AG04450 (cell line): Measurements from ENCODE around the gene POU2AF3. TPM values are rescaled to one million over a fixed set of nuclear protein-coding genes. Genes with fewer than 3 reads are reported as not detected.

Source experiments
- CTCF ChIA-PET: fragments of 300-600, 350-600 bp; formaldehyde crosslinking; extraction: SDS; loops from one replicate; lab custom pipeline; 2022; ENCODE audit warnings: antibody characterized with exemption, inconsistent platforms; lab: Charles Lee
- POLR2A ChIA-PET: fragments of 350-600 bp; formaldehyde crosslinking; extraction: SDS; loops from one replicate; lab custom pipeline; 2021; ENCODE audit warnings: antibody characterized with exemption, inconsistent platforms; lab: Yijun Ruan, JAX
- DNase-seq: peaks from one replicate; pipeline ENCODE4 v3.0.0-alpha.2; 2011; ENCODE audit warnings: low read depth, low spot score
- H3K27ac ChIP-seq: one replicate; pipeline ENCODE4 v1.5.1; 2012; ENCODE audit warnings: low read depth, low read length, control low read depth
- H3K27me3 ChIP-seq: one replicate; pipeline ENCODE4 v1.6.0; 2012; ENCODE audit warnings: low read length; ENCODE audit not compliant: control insufficient read depth, insufficient read depth
- H3K4me3 ChIP-seq: 2 replicates; pipeline ENCODE4 v1.5.1; 2011; ENCODE audit warnings: mild to moderate bottlenecking, low read depth, low read length, control low read depth
- H3K9me3 ChIP-seq: 2 replicates; pipeline ENCODE4 v1.5.1; 2012; ENCODE audit warnings: low read length; ENCODE audit not compliant: control insufficient read depth, insufficient read depth
- CTCF ChIP-seq: IDR thresholded peaks from 2 replicates; pipeline ENCODE4 v1.5.1; 2011; ENCODE audit warnings: low read depth, low read length, control low read depth, inconsistent platforms
- polyA plus RNA-seq: library from polyadenylated mRNA; depleted of rRNA; stranded (reverse); fragments of >200 nt; gene quantifications from 2 replicates; pipeline ENCODE4 v1.2.3, GENCODE V29; 2011

The POU2AF3 gene
- polyA plus RNA-seq, 1 experiment: not detected

- DNase-seq: no peak
- ChIA-PET CTCF (interaction anchor here (0.6 kb wide), 1 partner anchor 147 kb away, joined by 5 read pairs; no protein-coding TSS in a partner anchor), POLR2A (no interaction called here)
Measured at GRCh38 chr11:111302298-111302697, 4.0 kb downstream of the POU2AF3 start.

GRCh38 chr11:111303461-111303860 is 5.1 kb downstream of the POU2AF3 start:
- Histone ChIP-seq H3K27me3 (peaks cover 70% of the 10 kb centered on the region), H3K9me3 (no peaks in the 10 kb centered on the region), H3K27ac (no peak overlapping the region), H3K4me3 (no peak overlapping the region)
- ChIA-PET CTCF (no interaction called here), POLR2A (no interaction called here)
- no peak for DNase-seq
- no peak for TF ChIP-seq CTCF

More at GRCh38 chr11:111302298-111302697, 4.0 kb downstream of the POU2AF3 start:
- Histone ChIP-seq H3K4me3 (no peak overlapping the region), H3K9me3 (no peaks in the 10 kb centered on the region), H3K27me3 (peaks cover 61% of the 10 kb centered on the region), H3K27ac (no peak overlapping the region)
- TF ChIP-seq CTCF: no peak

- ChIA-PET CTCF (no interaction called here), POLR2A (no interaction called here)
- TF ChIP-seq CTCF: no peak
- Histone ChIP-seq H3K9me3 (no peaks in the 10 kb centered on the region), H3K27ac (no peak overlapping the region), H3K4me3 (no peak overlapping the region), H3K27me3 (peaks cover 70% of the 10 kb centered on the region)
- no peak for DNase-seq
Measured at GRCh38 chr11:111305162-111305802, 6.9 kb downstream of the POU2AF3 start.

DNA sequence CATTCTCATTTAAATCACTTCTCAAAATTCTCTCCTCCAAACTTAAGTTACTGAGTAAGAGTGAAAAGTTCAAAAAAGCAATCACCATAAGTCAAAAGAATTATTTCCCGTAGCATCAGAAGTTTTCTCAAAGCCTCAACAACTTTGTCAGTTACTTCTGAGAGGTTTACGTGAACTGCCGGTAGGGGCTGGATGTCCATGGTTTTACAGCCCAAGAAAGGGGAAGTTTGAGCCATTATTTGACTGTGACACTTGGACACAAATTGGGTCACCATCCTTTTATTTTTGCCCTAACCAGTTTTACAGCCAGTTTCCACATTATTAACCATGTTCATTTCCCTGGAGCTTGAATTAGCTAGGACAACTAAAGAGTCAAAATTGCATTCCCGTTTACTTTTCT is 7.5 kb downstream of the POU2AF3 start:
- Histone ChIP-seq H3K27ac (no peak overlapping the region), H3K4me3 (no peak overlapping the region), H3K27me3 (peaks cover 68% of the 10 kb centered on the region), H3K9me3 (no peaks in the 10 kb centered on the region)
- DNase-seq: no peak
- TF ChIP-seq CTCF: no peak
- ChIA-PET CTCF (no interaction called here), POLR2A (no interaction called here)

DNA sequence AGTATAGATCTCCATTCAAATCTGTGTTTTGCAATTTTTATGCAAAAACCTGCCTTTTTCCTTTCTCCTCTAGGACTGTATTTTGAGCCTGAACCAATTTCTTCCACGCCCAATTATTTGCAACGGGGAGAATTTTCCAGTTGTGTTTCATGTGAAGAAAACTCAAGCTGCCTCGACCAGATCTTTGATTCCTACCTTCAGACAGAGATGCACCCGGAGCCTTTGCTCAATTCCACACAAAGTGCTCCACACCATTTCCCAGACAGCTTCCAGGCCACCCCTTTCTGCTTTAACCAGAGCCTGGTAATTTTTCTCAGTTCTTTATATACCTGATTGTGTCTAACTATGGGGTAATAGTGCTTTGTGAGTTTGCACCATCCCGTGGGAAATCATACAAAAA is 8.0 kb downstream of the POU2AF3 start:
- peaks cover 63% of the 10 kb centered on the region for H3K27me3 ChIP-seq
- no peak overlapping the region for H3K27ac ChIP-seq
- no peak for DNase-seq
- ChIA-PET POLR2A (no interaction called here), CTCF (no interaction called here)
- TF ChIP-seq CTCF: no peak
- H3K4me3 ChIP-seq: no peak overlapping the region
- no peaks in the 10 kb centered on the region for H3K9me3 ChIP-seq
